ENCODE data around the gene ARHGAP15.

- no peak for TF ChIP-seq CTCF (IDR thresholded peaks at IDR 0.05 in 8 of 11, conservative IDR thresholded peaks at IDR 0.05 in 3 of 11)
- TF ChIP-seq POLR2AphosphoS5 (IDR thresholded peaks at IDR 0.05) = no peak
- TF ChIP-seq POLR2A (IDR thresholded peaks at IDR 0.05) = no peak
Measured at GRCh38 chr2:143181494-143181893, 52.3 kb downstream of the ARHGAP15 start.

Measured in spleen (tissue), 7 donors.